GM12892 (cell line): ENCODE measurements around the gene KATNBL1.

ENCODE experiments used
- POLR2A ChIP-seq: IDR thresholded peaks from 2 replicates; pipeline ENCODE4 v1.6.1; 2011; ENCODE audit warnings: low read depth, low read length, control low read depth
- POLR2AphosphoS5 ChIP-seq: IDR thresholded peaks from 2 replicates; pipeline ENCODE4 v1.6.1; 2011; ENCODE audit warnings: low read depth, low read length, control low read depth
- TAF1 ChIP-seq: IDR thresholded peaks from 2 replicates; pipeline ENCODE4 v1.6.1; 2011; ENCODE audit warnings: low read depth, mild to moderate bottlenecking, control low read depth, low read length, borderline replicate concordance

DNA sequence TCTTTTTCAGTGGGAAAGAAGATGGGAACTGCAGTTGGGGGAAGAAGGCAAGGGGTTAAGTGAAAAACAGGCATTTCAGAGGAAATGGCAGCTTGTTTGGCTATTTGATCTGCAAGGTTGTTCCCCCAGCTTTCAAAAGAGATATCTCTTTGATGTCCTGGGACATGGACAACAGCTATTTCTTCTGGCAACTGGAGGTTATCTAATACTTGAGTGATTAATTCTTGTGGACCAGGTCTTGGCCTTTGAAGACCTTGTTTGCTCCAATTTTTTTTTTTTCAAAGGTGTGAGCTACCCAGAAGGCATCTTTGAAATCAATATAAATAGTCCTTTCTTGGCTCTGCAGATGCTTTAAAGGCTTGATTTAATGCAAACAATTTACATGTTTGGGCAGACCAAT is 51.5 kb downstream of the KATNBL1 start:
- TF ChIP-seq POLR2AphosphoS5: no peak
- TF ChIP-seq POLR2A: no peak
- TF ChIP-seq TAF1: no peak
